HG03097 (cell line): ENCODE results near the gene EXOC2.

ENCODE experiments used
- ATAC-seq: cut with Tn5 transposase; IDR thresholded peaks from one replicate; pipeline ENCODE4 v1.9.1; 2021; ENCODE audit not compliant: unreplicated experiment, low FRiP score

The EXOC2 gene

DNA sequence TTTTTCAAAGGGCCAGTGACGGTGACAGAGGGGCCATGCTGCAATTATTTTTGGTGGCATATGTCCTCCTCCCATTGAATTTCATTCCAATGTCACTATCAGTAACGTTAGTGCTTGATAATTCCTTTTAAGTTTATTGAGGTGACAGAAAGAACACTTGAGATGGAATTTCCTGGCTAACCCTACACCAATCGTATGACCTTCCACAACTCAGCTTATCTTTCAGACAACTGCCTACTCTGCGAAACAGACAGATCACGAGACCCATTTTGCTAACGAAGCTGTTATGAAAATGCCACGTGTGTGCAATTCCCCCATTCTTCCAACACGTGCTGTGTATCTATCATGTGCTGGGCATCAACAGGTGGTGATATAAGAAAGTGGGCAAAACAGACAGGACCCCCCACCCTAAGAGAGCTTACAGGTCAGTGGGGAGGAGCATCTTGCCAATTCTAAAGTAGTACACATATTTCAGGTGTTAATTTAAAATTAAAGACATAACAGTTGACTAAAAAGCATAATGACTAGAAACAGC lies 188.4 kb downstream of the EXOC2 start:
- no peak for ATAC-seq

DNA sequence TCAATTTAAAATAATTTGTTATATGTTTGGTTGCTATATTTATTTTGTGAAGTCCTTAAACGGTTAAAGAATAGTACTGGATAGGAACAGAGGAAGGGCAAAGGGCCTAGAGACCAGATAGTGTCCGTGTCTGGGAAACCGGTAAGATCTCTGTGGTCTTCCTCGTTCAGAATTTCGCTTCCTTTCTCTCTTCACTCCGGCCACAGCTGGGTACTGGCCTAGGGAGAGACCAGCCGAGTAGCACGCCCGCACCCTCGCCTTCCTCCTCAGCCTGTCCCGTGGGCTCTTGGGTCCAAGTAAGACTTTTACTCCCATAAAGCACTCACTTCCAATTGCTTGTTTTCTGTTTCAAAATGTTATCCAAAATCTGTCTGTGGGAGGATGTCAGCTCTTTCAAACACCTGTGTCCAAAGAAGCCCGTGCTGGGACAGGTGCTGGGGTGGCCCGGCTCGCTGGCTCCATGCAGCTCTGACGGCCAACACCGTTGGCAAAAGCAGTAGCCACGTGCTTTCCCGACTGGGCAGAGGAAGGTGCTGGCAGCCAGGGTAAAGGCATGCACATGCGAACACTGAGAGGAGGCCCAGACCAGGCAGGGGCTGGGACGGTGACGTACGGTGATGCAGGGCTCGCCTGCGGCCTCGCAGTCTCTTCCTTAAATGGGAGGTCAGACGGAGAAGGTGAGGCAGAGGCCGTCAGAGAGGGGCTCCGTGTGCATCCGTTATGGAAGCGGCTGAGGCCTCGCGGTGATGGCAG lies 189.2 kb downstream of the EXOC2 start:
- ATAC-seq, result no peak

DNA sequence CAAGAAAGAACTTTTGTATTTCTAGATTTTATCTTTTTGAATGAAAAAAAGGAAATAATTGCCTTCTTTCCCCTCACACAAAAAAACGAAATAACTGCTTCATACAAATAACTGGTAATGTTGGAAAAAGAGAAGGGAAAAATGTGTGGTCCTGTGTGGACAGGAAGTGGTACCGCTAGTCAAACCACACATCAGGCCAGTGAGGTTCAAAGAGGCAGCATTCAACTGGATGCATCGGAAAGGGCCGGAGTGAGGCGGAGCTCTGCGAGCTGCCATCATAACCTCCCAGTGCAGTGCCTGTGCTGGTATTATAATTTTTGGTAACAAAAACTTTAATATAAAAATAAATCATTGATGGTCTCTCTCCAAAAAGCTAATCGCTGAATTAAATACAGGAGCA lies 190.2 kb downstream of the EXOC2 start:
- ATAC-seq, result no peak

DNA sequence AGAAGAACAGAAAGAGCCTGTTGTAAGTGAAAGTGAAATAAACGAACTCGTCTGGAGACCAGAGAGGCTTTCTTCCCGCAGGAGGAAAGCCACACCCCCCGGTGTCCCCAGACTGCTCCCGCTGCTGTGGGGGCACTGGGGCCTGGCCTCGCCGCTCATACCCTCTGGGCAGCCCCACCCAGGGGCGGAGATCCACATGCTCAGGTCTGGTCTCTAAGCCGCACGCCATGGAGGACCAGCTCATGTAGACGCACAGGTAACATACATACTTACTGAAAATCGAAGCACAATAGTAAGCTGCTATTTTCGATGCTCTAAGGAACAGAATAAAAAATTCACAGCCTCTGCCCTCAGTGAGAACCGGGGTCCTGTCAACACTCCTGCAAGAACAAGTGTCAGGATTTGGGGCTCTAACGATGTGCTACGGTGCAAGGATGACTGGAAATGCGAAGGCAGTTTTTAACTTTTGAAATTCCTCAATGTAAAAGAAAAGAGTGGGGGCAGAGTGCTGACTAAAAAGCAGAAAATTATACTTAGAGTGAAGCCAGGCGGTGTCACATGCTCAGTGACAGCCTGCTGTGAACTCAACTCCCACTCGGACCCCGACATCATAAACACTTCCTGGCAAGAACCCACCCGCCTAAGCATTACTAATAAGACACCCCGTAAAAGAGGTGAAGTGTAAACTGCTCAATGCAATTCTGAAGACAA lies 190.9 kb downstream of the EXOC2 start:
- ATAC-seq, result no peak

DNA sequence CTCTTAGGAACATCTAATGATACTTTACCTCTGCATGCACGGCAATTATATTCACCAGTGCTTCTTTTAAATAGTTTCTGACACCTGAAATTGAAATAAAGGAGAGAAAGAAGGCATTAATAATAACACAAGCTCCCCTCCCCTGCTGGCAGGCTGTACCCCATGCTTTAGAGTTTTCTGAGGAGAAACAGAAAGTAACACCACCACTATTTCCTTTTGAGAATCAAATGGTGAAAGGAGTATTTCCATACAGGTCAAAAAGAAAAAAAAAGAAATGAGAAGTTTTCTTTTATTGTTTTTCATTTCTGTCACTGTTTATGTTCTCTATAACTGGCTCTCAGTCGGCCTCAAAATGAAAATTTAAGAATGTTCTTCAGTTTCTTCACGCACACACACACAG lies 193.3 kb downstream of the EXOC2 start:
- no peak for ATAC-seq

DNA sequence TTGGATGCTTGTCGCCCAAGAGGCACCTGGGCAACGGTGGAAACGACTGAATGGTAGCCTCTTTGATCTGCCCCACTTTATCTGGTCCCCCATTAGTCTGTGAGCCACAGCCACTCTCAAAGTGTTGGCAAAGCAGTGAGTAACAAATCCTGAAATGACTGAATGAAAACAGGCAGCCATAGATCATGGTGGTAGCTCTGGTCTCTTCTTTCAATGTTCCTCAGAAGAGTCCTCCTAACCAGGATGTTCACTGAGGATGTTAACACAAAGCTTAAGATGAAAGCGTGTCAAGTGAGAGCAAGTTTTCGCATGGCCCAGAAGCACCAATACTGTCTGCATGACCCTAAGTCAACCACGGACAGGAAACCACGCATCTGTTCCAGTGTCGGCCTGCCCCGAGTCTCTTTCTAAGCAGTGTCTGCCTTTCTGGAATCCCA lies 194.1 kb downstream of the EXOC2 start:
- ATAC-seq, result peak; percentile 53

DNA sequence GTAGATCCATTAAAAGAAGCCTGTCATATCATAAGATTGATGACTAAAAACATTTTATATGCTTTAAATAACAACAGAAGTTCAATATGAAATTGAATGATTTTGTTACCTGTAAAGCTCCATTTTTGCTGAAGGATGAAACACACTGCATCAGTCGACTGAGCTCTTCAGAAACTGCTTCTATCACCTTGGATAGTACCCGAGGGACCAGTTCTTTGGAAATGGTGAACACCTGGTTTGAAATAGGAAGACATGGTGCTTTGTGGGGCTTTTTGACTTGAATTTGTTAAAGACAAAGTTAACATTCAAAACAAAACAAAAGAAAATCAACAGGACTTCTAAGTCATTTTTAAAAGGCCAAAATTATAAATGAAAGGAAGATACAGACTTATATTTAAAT lies 195.7 kb downstream of the EXOC2 start:
- ATAC-seq, result no peak

DNA sequence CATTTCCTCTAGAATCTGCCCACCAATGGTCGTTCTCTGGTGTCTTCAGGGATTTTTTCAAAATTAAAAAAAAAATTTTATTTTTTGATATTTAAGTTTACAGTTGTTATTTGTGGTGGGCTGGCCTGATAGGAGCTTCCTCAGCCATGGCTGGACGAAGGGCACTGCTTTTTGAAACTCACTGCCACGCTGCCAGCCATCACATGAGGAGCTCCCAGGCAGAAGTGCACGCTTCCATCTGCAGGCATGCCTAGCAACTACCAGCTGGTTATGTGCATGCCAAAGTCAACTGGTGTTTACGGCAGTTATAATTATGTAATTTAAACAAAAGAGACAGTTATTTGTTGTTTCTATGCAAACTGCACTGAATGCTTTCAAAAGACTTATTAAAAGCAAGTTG lies 196.3 kb downstream of the EXOC2 start:
- ATAC-seq, result no peak

DNA sequence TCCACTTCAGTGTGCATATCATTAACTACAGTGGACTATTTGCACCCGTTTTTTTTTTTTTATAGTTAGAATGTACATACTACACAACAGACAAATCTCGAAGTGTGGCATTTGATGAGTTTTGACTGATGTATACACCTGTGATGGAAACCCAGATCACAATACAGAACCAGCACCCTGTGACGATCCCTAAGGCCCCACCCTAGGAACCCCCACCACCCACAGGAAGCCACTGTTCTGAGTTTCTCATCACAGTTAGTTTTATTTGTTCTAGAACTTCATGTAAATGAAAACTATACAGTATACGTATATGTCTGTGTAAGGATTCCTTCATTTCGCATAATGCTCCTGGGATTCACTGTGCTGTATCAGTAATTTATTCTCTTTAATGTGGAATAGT lies 198.5 kb downstream of the EXOC2 start:
- ATAC-seq, result no peak

DNA sequence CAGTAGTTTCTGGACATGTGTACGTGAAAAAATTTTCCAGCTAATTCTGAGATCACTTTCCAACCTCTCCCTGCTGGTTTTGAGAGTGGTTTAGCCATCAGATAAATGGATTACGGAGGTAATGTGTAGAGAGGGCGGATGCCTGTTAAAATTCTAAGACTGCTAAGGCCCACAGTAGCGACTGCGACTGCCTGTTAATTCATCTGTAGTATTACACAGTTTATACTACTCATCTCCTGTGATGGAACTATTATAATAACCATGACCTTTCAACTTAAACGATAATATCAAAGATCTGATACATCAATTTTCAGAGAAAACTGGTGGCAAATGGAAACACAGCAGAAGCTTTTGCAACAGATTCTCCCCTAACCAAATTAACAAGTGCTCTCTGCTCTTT lies 199.1 kb downstream of the EXOC2 start:
- ATAC-seq, result no peak

DNA sequence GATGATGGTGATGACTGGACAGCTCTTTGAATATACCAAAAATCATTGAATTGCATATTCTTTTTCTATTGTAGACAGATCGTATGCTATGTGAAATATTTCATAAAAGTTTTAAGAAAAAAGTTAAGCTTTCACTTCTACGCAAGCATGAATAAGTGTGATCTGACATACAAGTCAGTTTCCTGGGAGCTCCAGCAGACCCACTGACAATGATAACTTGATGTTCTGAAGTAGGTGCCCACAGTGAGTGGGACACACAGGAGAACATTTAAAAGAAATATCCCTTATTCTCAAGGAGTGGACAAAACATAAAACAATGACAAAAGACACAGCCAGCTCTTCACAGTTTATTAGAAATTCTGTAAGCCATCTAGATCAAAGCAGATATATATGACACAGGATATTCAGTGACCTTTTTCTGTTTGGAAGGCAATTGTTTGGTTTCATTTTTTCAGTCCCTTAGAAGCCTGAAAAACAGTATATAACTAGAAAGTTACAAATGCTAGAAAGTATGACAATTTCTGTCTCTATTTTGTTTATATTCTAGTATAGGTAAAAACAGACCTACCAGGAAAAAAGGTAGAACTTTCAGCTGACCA lies 200.0 kb downstream of the EXOC2 start:
- no peak for ATAC-seq

DNA sequence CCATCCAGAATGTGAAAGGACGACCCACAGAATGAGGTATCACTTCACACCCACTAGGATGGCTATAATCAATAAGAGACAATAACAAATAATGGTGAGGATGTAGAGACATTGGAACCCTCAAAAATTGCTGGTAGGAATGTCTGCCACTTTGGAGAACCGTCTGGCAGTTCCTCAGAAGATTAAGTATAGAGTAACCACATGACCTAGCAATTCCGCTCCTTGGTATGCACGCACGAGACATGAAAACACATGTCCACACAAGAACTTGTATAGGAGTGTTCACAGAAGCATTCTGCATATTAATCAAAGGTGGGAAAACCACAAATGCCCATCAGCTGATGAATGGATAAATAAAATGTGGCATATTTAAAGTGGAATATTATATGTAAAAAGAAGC lies 200.8 kb downstream of the EXOC2 start:
- no peak for ATAC-seq

DNA sequence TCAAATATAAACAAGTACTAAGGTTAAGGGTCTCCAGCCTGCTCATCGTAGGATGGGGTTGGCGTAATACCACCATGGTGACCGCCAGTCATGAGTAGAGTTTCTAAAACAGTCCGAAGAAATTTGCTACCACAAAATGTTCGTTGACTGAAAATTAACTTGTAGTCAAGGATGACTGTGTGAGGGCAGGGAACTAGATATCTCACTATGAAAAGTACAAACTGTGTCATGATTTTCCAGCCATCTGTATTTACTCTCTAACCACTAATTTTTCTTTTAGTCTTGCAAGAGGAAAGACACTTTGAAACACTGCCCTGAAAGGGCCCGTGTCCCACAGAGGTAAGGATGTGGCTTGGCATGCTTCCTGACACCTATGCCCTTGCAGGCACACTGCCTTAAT lies 201.7 kb downstream of the EXOC2 start:
- no peak for ATAC-seq

DNA sequence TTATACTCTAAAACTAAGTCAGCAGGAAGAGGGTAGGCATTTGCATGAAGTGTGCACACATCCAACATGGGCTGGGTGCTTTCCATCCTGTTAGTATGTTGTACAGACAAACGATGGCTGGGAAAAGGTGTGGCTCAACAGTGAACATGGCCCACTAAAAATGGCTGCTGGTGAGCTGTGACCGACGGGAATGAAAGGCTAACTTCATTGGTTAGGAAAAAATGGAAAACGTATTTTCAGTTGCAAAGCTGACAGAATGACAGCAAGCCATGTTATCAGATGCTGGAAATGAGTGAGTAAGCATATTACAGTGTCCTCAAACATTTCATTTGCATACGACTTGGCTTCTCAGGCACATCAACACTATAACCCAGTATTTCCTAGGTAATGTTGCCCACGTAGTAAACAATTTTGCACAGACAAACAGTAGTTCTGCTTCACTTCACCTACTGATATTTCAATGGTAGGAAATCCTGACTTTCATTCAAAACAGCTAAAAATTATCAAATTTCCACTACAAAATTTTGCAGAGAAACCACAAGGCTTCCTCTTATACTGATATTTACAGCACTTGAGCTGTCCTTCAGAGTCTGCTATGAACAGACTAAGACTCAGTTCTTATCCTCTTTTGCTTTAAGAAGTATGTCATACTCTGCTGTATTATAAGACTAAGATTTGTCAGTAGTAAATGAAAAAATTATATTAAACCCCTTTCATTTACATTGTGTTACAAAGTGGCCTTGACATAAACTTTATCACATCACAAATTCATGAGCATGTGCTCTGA lies 202.5 kb downstream of the EXOC2 start:
- ATAC-seq, result no peak

DNA sequence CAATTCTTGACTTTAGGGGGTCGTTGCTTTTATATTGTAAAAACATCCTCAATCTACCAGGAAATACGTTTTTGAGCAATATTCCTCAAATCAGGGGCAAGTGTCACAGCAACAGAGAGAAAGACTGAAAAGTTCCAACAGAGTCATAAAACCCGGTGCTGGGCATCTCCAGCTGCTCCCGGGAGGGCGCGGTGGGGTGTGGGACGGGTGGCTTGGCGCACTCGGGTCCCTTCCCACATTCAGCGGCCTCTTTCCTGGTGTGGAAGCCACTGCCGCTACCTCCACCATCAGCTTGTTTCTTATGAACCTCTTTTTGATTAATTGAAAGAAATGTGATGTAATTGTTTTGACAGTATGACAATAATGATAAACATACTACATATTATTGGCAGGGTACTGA lies 203.2 kb downstream of the EXOC2 start:
- ATAC-seq, result no peak

DNA sequence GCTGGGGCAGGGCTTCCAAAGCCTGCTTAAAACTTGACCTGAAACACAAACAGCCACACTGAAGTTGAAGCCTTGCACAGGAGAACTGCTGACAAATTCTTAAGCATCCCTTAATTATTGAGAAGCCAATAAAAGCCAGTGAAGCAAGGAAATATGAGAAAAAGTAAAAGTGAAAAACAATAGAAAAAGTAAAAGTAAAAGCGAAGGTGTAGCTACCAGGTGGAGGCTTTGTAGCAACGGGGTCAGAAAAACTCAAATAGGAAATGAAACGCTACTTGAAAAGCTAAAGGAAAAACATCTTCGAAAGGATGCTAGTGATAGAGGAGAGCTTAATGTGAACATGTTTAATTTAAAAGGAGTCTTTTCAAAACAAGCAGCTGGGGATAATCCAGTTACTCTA lies 203.9 kb downstream of the EXOC2 start:
- ATAC-seq, result no peak

DNA sequence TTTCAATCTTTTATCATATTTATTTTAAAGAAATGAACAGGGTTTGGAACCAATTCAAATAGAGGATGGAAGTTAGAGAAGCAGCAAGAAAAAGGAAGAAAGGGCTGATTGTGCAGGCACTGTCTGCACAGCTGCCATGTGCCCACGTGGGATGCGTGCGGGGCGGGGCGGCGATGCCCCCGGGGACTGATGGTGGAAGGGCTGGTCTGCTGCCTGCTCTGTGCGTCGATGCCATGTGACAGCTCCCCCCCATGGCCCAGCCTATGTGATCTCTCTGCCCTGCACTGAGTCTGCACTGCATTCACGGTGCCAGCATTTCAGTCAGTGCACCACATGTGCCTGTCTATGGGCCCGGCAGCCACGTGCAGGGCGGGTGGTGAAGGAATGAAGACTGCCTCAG lies 205.0 kb downstream of the EXOC2 start:
- no peak for ATAC-seq

DNA sequence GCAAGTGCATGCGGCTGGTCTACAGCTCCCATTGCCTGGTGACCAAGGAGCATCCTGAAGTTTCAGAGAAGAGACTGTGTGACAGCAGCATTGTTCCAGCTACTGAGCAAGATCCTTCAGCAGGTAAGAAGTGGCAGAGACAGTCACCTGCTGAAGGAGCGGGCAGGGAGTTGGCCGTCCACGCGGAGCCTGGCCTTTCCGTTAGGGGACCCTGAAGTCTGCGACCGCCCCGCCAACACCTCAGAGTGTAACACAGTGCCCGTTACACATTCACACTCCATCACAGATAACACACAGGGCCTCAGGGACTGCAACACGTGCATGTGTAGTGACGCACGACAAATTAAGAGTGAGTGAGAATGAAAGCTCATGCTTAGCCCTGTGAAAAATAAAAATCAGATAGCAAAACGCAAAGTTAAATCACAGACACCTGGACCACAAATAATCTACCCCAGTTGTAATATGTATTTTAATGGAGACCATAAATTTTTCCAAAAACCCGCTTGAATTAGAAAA lies 207.2 kb downstream of the EXOC2 start:
- no peak for ATAC-seq

DNA sequence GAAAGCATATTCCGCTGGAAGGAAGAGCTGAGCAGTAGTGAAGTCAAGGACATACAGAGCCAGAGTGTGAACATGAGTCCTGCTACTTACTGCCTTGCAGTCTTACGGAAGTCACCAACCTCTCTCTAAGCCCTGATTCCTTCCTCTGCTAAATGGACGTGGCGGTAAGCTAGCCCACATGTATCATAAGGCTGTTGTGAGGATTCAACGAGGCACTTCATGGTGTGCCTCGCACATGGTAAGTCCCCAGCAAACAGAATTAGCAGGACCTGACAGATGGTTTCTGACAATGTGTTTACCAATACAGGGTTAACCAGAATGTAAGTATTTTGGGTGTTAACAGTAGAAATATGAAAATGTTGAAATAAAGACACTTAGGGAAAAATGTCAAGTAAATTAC lies 208.2 kb downstream of the EXOC2 start:
- ATAC-seq, result no peak

DNA sequence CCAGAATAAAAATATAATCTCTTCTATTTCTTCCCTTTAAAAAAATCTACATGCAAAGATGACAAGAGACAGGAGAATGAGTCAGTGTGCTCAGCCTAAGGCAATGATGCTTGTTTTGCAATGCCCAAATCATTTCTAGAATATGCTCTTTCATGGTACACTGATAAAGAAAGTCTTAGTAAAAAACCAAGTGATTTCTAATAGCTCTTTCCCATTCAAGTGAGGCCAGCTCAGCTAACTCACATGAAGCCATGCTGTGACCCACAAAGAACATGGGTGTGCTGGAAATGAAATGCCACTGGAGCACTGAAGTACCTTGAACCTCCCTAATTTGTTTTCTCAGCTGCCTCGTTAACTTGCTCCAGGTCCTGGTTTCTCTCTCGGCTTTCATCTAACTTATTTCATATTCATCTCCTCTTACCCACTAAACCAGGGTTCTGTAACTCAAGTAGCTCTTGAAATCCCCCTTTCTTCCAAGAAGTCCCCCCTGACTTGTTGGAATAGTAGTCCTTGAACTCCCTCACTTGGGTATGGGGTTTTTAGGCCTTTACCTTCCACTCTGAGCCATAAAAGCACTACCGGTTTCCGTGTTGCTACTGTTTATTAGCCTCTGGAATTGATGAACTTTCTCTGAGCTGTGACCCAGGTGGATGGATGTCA lies 208.7 kb downstream of the EXOC2 start:
- ATAC-seq, result no peak
